Measurements from ENCODE around the gene NMNAT2. TPM values are rescaled to one million over a fixed set of nuclear protein-coding genes. Genes with fewer than 3 reads are reported as not detected.
A peak's percentile ranks its signal among the peaks of the same experiment; 100 is the strongest.

Gene NMNAT2
- total and polyA plus RNA-seq, 3 experiments from 2014 or later = not detected

DNA sequence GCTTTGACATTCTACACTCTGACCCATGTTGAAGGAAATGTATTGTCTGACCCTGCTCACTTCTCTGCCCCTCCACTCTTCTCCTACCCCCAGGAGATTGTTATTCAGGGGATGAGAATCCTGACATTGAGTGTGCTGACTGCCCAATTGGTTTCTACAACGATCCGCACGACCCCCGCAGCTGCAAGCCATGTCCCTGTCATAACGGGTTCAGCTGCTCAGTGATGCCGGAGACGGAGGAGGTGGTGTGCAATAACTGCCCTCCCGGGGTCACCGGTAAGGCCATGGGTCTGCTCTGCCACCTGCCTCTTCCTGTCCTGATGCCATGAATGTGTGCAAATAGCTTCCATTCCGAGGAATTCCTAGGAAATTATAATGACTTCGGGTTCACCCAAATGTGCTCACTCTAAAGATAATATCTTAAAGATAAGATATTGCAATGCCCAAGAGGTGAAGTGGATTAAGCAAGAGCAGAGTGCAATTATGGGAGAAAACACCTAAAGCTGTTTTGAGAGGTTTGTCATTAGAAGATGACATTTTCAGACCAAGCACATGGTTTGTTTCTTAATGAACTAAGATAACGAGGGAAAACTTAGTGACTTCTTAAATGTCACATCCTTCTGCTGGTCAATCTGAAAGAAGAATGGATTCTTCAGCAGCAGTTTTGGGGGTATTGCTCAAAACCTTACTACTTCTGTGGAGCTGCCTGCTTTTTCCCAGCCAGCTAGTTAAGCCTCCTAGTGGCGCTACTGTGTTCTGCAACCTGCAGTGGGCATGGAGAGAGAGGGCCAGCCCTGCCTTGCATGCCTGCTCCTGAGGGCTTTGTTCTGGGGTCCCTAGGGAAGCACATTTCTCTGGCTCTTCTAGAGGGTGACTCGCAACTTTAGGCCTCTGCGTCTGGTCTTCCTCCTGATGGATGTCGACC is 190.5 kb downstream of the NMNAT2 start:
- CTCF ChIA-PET = no interaction called here
- POLR2A ChIA-PET = no interaction called here
- Mint-ChIP-seq H3K27me3 (peaks cover 0 to 6% of the 10 kb centered on the region in 2 donors), H3K9me3 (no peaks in the 10 kb centered on the region), H3K27ac (no peak overlapping the region), H3K4me3 (no peak overlapping the region), H3K36me3 (no peaks in the 10 kb centered on the region), H3K4me1 (no peaks in the 10 kb centered on the region)
- Histone ChIP-seq H3K4me1 (ENCODE audit: insufficient read depth, low read length) (no peaks in the 10 kb centered on the region), H3K4me3 (ENCODE audit: low read length) (no peak overlapping the region), H3K36me3 (ENCODE audit: insufficient read depth, low read length) (no peaks in the 10 kb centered on the region), H3K27me3 (ENCODE audit: insufficient read depth, low read length, poor library complexity, severe bottlenecking) (no peaks in the 10 kb centered on the region), H3K27ac (ENCODE audit: low read depth, low read length) (no peak overlapping the region), H3K9me3 (ENCODE audit: low read length) (no peaks in the 10 kb centered on the region)
- peak in 1 of 5 donors; percentile 22 for DNase-seq

DNA sequence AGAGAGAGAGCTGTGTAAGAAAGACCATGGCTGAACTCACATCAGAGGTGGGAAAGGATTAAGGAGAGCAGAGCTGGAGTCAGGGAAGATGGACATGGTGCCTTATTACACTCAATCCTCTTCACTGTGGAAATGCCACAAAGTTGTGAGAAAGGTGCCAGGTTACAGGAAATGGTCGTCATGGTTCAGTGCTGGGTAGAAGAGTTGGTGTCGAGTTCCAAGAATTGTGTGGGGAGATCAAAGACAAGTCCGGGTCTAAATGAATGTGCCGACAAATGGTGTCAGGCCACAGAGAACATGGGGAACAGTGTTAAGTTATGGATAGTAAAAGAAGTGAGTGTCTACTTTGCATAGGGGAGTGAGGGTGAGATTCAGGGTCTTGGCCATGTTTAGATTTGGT is 191.2 kb downstream of the NMNAT2 start:
- no peak for DNase-seq
- no peaks in the 10 kb centered on the region for H3K4me1 ChIP-seq (ENCODE audit: insufficient read depth, low read length)
- Mint-ChIP-seq H3K36me3 (no peaks in the 10 kb centered on the region), H3K4me3 (no peak overlapping the region), H3K9me3 (no peaks in the 10 kb centered on the region), H3K27me3 (peaks cover 0 to 6% of the 10 kb centered on the region in 2 donors), H3K27ac (no peak overlapping the region), H3K4me1 (no peaks in the 10 kb centered on the region)
- no peaks in the 10 kb centered on the region for H3K36me3 ChIP-seq (ENCODE audit: insufficient read depth, low read length)
- ChIA-PET CTCF (no interaction called here), POLR2A (no interaction called here)
- H3K27me3 ChIP-seq (ENCODE audit: insufficient read depth, low read length, poor library complexity, severe bottlenecking) = no peaks in the 10 kb centered on the region
- no peak overlapping the region for H3K4me3 ChIP-seq (ENCODE audit: low read length)
- no peak overlapping the region for H3K27ac ChIP-seq (ENCODE audit: low read depth, low read length)
- no peaks in the 10 kb centered on the region for H3K9me3 ChIP-seq (ENCODE audit: low read length)

DNA sequence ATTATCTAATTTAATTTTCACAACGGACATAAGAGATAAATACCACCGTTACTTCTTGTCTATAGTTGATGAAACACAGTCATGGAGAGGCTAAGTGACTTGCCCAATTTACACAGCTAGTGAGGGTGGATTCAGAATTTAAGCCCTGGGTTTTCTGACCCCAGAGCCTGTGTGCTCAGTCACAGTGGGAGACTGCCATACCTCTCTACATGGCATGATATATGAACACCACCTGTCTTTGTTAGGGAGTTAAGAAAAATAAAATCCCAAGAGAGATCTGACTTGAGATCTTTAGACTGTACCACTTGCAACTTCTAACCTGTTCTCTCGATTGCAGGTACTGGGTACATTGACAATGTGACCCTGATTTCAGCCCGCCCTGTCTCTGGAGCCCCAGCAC is 191.8 kb downstream of the NMNAT2 start:
- no peaks in the 10 kb centered on the region for H3K36me3 ChIP-seq (ENCODE audit: insufficient read depth, low read length)
- H3K27ac ChIP-seq (ENCODE audit: low read depth, low read length) = no peak overlapping the region
- H3K9me3 ChIP-seq (ENCODE audit: low read length) = no peaks in the 10 kb centered on the region
- no peak overlapping the region for H3K27ac Mint-ChIP-seq
- H3K4me1 ChIP-seq (ENCODE audit: insufficient read depth, low read length) = no peaks in the 10 kb centered on the region
- H3K4me1 Mint-ChIP-seq = no peaks in the 10 kb centered on the region
- no peak overlapping the region for H3K4me3 Mint-ChIP-seq
- no peaks in the 10 kb centered on the region for H3K9me3 Mint-ChIP-seq
- peaks cover 0 to 6% of the 10 kb centered on the region in 2 donors for H3K27me3 Mint-ChIP-seq
- no peak for DNase-seq
- CTCF ChIA-PET = no interaction called here
- no peak overlapping the region for H3K4me3 ChIP-seq (ENCODE audit: low read length)
- H3K36me3 Mint-ChIP-seq = no peaks in the 10 kb centered on the region
- no peaks in the 10 kb centered on the region for H3K27me3 ChIP-seq (ENCODE audit: insufficient read depth, low read length, poor library complexity, severe bottlenecking)
- POLR2A ChIA-PET = no interaction called here

DNA sequence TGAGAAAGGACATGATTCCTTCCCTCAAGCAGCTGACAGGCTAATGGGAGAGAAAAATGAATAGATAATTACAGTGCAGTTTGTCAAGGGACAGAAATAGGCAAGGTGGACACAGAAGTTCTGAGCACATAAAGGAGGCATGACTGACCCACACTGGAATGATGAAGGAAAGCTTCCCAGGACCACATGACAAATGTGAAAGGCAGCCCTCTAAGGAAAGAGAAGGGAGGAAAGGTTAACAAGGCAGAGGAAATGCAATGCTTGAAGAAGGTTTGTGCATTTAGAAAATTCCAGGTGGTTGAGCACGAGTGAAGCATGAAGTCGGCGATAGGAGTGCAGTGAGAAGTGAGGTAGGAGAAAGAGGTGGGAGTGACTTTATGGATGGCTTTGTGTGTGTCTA is 194.7 kb downstream of the NMNAT2 start:
- Histone ChIP-seq H3K27ac (ENCODE audit: low read depth, low read length) (no peak overlapping the region), H3K36me3 (ENCODE audit: insufficient read depth, low read length) (no peaks in the 10 kb centered on the region), H3K27me3 (ENCODE audit: insufficient read depth, low read length, poor library complexity, severe bottlenecking) (no peaks in the 10 kb centered on the region), H3K4me1 (ENCODE audit: insufficient read depth, low read length) (peaks cover 20% of the 10 kb centered on the region), H3K9me3 (ENCODE audit: low read length) (no peaks in the 10 kb centered on the region), H3K4me3 (ENCODE audit: low read length) (no peak overlapping the region)
- POLR2A ChIA-PET = no interaction called here
- Mint-ChIP-seq H3K27me3 (peaks cover 0 to 6% of the 10 kb centered on the region in 2 donors), H3K9me3 (no peaks in the 10 kb centered on the region), H3K27ac (no peak overlapping the region), H3K4me3 (no peak overlapping the region), H3K4me1 (peaks cover 0 to 17% (median 9%) of the 10 kb centered on the region in 3 donors), H3K36me3 (no peaks in the 10 kb centered on the region)
- no peak for DNase-seq
- CTCF ChIA-PET = no interaction called here

DNA sequence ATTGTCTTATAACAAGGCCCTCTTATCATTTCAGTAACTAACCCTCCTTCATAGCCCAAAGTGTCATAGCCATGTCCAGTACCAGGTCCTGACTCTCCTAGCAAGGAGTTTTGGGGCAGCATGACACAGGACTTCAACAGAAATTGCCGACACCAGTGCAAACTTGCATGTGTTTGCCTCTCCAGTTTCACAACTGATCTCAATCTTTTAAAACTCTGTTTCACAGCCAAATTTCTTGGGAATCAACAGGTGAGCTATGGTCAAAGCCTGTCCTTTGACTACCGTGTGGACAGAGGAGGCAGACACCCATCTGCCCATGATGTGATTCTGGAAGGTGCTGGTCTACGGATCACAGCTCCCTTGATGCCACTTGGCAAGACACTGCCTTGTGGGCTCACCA is 195.3 kb downstream of the NMNAT2 start:
- H3K27ac ChIP-seq (ENCODE audit: low read depth, low read length) = no peak overlapping the region
- no peaks in the 10 kb centered on the region for H3K36me3 ChIP-seq (ENCODE audit: insufficient read depth, low read length)
- H3K4me3 ChIP-seq (ENCODE audit: low read length) = no peak overlapping the region
- Mint-ChIP-seq H3K4me1 (peaks cover 0 to 20% (median 9%) of the 10 kb centered on the region in 3 donors), H3K27me3 (peaks cover 0 to 6% of the 10 kb centered on the region in 2 donors), H3K9me3 (no peaks in the 10 kb centered on the region), H3K4me3 (no peak overlapping the region), H3K36me3 (no peaks in the 10 kb centered on the region), H3K27ac (no peak overlapping the region)
- H3K27me3 ChIP-seq (ENCODE audit: insufficient read depth, low read length, poor library complexity, severe bottlenecking) = no peaks in the 10 kb centered on the region
- DNase-seq = no peak
- H3K4me1 ChIP-seq (ENCODE audit: insufficient read depth, low read length) = peaks cover 24% of the 10 kb centered on the region
- POLR2A ChIA-PET = no interaction called here
- H3K9me3 ChIP-seq (ENCODE audit: low read length) = no peaks in the 10 kb centered on the region
- CTCF ChIA-PET = no interaction called here

DNA sequence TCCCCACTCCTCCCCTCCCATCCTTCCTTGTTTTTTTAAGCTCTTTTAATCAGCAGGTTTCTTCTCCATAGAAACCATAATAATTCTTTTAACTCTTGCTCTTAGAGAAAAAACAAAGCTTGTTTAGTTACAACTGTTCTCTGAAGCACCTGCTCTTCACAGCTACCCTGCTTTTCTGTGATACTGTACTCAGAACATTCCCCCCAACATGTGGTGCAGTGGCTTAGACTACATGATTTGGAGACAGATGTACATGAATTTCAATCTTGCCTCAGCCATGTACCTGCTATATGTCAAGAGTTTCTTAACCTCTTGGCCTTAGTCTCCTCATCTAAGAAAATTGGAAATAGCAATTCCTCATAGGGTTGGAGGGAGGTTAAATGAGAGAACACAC is 198.6 kb downstream of the NMNAT2 start:
- H3K36me3 ChIP-seq (ENCODE audit: insufficient read depth, low read length) = no peaks in the 10 kb centered on the region
- CTCF ChIA-PET = no interaction called here
- H3K4me3 Mint-ChIP-seq = no peak overlapping the region
- no peak overlapping the region for H3K27ac Mint-ChIP-seq
- H3K4me3 ChIP-seq (ENCODE audit: low read length) = no peak overlapping the region
- no peaks in the 10 kb centered on the region for H3K36me3 Mint-ChIP-seq
- H3K4me1 ChIP-seq (ENCODE audit: insufficient read depth, low read length) = peaks cover 24% of the 10 kb centered on the region
- H3K27me3 ChIP-seq (ENCODE audit: insufficient read depth, low read length, poor library complexity, severe bottlenecking) = no peaks in the 10 kb centered on the region
- peaks cover 0 to 21% (median 9%) of the 10 kb centered on the region in 3 donors for H3K4me1 Mint-ChIP-seq
- H3K9me3 Mint-ChIP-seq = no peaks in the 10 kb centered on the region
- H3K9me3 ChIP-seq (ENCODE audit: low read length) = no peaks in the 10 kb centered on the region
- POLR2A ChIA-PET = no interaction called here
- no peak for DNase-seq
- peaks cover 0 to 6% of the 10 kb centered on the region in 2 donors for H3K27me3 Mint-ChIP-seq
- H3K27ac ChIP-seq (ENCODE audit: low read depth, low read length) = no peak overlapping the region

DNA sequence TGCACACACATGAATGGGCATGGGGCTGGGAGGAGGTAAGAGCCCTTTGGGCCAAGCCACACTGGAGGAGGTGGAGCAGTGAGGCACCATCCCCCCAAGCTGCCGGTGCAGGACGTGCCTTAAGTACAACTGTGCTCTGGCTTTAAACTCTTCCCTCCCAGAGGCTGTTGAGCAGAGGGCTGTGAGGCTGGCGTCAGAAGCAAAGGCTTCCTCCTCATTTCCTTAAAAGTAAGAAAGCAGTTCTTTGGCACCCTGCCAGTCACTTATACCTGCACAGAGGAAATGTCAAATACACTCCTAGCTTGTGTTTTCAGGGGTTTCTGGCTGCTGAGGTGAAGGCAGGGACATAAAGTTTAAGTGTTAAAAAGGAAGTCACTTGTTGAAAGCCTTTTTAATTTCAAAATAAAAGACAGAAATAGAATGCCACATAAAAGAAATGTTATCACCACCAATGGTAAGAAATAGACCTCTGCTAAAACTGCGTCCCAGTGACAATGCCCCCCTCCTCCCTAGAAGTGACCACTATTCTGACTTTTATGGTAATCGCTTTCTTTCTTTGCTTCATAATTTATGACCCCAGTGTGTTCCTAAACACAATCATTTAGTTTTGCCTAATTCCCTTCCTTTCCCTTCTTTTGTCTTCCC is 199.1 kb downstream of the NMNAT2 start:
- no peaks in the 10 kb centered on the region for H3K27me3 ChIP-seq (ENCODE audit: insufficient read depth, low read length, poor library complexity, severe bottlenecking)
- peaks cover 0 to 11% of the 10 kb centered on the region in 2 donors for H3K27me3 Mint-ChIP-seq
- CTCF ChIA-PET = no interaction called here
- peaks cover 0 to 21% (median 9%) of the 10 kb centered on the region in 3 donors for H3K4me1 Mint-ChIP-seq
- H3K9me3 ChIP-seq (ENCODE audit: low read length) = no peaks in the 10 kb centered on the region
- POLR2A ChIA-PET = no interaction called here
- no peak overlapping the region for H3K27ac ChIP-seq (ENCODE audit: low read depth, low read length)
- no peaks in the 10 kb centered on the region for H3K36me3 Mint-ChIP-seq
- no peaks in the 10 kb centered on the region for H3K9me3 Mint-ChIP-seq
- H3K4me3 ChIP-seq (ENCODE audit: low read length) = peak overlapping the region; percentile 15
- H3K4me1 ChIP-seq (ENCODE audit: insufficient read depth, low read length) = peaks cover 24% of the 10 kb centered on the region
- no peak overlapping the region for H3K27ac Mint-ChIP-seq
- H3K36me3 ChIP-seq (ENCODE audit: insufficient read depth, low read length) = no peaks in the 10 kb centered on the region
- H3K4me3 Mint-ChIP-seq = no peak overlapping the region
- peak in 3 of 5 donors; percentile 37 to 83 (median 51) for DNase-seq

DNA sequence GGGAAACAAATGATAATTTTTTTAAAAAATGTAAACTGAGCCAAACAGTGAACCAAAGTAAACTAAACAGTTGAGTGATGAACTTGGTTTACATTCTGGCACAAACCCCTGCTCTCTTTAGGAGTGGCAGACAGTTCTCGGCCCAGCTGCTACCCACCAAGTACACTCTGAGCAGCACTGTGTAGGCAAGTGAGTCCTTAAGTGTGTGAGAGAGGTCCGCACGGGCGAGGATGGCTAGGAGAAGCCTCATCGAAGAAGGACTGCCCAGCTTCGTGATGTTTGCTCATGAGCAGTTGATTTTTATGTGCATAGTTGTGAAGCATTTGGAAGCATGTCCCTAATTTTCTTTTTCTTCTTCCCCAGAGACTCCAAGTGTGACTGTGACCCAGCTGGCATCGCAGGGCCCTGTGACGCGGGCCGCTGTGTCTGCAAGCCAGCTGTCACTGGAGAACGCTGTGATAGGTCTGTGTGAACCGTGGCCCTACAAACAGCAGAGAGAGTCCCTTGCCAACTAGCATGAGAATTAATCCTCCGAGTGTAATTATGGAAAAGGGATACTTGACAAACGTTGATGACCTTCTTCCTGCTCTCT is 200.1 kb downstream of the NMNAT2 start:
- Histone ChIP-seq H3K27me3 (ENCODE audit: insufficient read depth, low read length, poor library complexity, severe bottlenecking) (no peaks in the 10 kb centered on the region), H3K4me3 (ENCODE audit: low read length) (no peak overlapping the region), H3K27ac (ENCODE audit: low read depth, low read length) (no peak overlapping the region), H3K36me3 (ENCODE audit: insufficient read depth, low read length) (no peaks in the 10 kb centered on the region), H3K9me3 (ENCODE audit: low read length) (no peaks in the 10 kb centered on the region), H3K4me1 (ENCODE audit: insufficient read depth, low read length) (peaks cover 24% of the 10 kb centered on the region)
- Mint-ChIP-seq H3K27ac (no peak overlapping the region), H3K36me3 (no peaks in the 10 kb centered on the region), H3K27me3 (peaks cover 2 to 14% of the 10 kb centered on the region in 2 donors), H3K4me1 (peaks cover 0 to 21% (median 9%) of the 10 kb centered on the region in 3 donors), H3K4me3 (no peak overlapping the region), H3K9me3 (no peaks in the 10 kb centered on the region)
- ChIA-PET POLR2A (no interaction called here), CTCF (no interaction called here)
- DNase-seq = no peak

All from CD8-positive, alpha-beta memory T cell (primary cell).